HCT116 (cell line): Measurements from ENCODE around the gene TAF3.

Experiments used
- CEBPB ChIP-seq: IDR thresholded peaks from 2 replicates; pipeline ENCODE4 v1.6.1; 2012; ENCODE audit warnings: low read depth
- CTCF ChIP-seq, 3 experiments: fragments of 200-600 bp in 1 of 3; sonication (generic) in 1 of 3; IDR thresholded peaks in 2 of 3; conservative IDR thresholded peaks in 1 of 3; 2 replicates each; pipeline ENCODE4 v1.5.1; 2012 to 2017; ENCODE audit warnings: low read depth in 2 of 3, low read length in 2 of 3, antibody characterized with exemption in 1 of 3, borderline replicate concordance in 1 of 3, control low read depth in 1 of 3, mild to moderate bottlenecking in 1 of 3, mixed read lengths in 1 of 3, mixed run types in 1 of 3, moderate library complexity in 1 of 3; ENCODE audit not compliant: insufficient read depth in 1 of 3
- POLR2A ChIP-seq: IDR thresholded peaks from 2 replicates; pipeline ENCODE4 v1.7.0; 2011; ENCODE audit warnings: borderline replicate concordance; ENCODE audit not compliant: insufficient read depth, insufficient read length; ENCODE audit errors: extremely low read depth
- SIN3A ChIP-seq: IDR thresholded peaks from 2 replicates; pipeline ENCODE4 v1.6.1; 2012; ENCODE audit warnings: low read depth
- SP1 ChIP-seq: IDR thresholded peaks from 2 replicates; pipeline ENCODE4 v1.6.1; 2012; ENCODE audit warnings: low read depth
- YY1 ChIP-seq: IDR thresholded peaks from 2 replicates; pipeline ENCODE4 v1.6.1; 2011; ENCODE audit warnings: low read length, low read depth, moderate library complexity, mild to moderate bottlenecking; ENCODE audit not compliant: insufficient replicate concordance; ENCODE audit errors: extremely low read depth

- no peak for TF ChIP-seq CTCF (IDR thresholded peaks at IDR 0.05 in 2 of 3, conservative IDR thresholded peaks at IDR 0.05 in 1 of 3; ENCODE audit: borderline replicate concordance in 1 of 3, insufficient read depth in 1 of 3, low read depth in 2 of 3, low read length in 2 of 3)
- TF ChIP-seq SP1: no peak
- no peak for TF ChIP-seq POLR2A
- TF ChIP-seq CEBPB: no peak
- TF ChIP-seq SIN3A: no peak
- no peak for TF ChIP-seq YY1
Observed at GRCh38 chr10:8065651-8066050, 247.3 kb downstream of the TAF3 start.
